ENCODE results near the gene CBR4. TPM values are rescaled to one million over a fixed set of nuclear protein-coding genes. Genes with fewer than 3 reads are reported as not detected.

CBR4 gene
- total RNA-seq, 4 donors from 2014 or later: 22.4 to 31.1 (median 26.2) TPM

DNA sequence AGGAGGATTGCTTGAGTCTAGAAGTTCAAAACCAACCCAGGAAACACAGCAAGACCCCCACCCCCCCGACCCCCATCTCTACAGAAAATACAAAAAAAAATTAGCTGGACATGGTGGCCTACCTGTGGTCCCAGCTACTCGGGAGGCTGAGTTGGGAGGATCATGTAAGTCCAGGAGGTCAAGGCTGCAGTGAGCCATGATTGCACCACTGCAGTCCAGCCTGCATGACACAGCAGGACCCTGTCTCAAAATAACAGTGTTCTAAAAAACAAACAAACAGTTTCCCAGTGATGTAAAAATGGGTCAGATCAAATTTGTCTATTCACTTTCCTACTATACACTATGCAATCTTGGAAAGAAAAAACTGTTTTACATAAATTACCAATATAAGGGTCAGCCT lies 2.0 kb upstream of the CBR4 start:
- Histone ChIP-seq H3K4me1 (peaks cover 22 to 44% (median 34%) of the 10 kb centered on the region in 4 donors), H3K4me3 (no peak overlapping the region), H3K9me3 (no peaks in the 10 kb centered on the region), H3K27me3 (no peaks in the 10 kb centered on the region), H3K27ac (no peak overlapping the region), H3K36me3 (no peaks in the 10 kb centered on the region)
- DNase-seq: no peak
- intact Hi-C loops (cut with DNase I; ENCODE audit: low total_unique reads): no loop called here
- WGBS, 2 donors (ENCODE audit: low coverage in 1 of 2): 70 to 76% methylated on average over 2 of the region's 2 CpGs
- TF ChIP-seq CTCF (IDR thresholded peaks at IDR 0.05) (no peak), EP300 (IDR thresholded peaks at IDR 0.05; ENCODE audit: low read depth) (no peak), POLR2A (IDR thresholded peaks at IDR 0.05) (no peak), POLR2AphosphoS5 (IDR thresholded peaks at IDR 0.05) (no peak)
- in situ Hi-C loops (cut with MboI; ENCODE audit: low pct_ligation_motif_present in 1 of 4, low pct_unique_long_range_greater_than_20kb in 1 of 4, low sequenced_read_pairs in 3 of 4): loop anchor here (10.0 to 25.0 kb wide), 2 partner anchors 473 to 475 kb away; no protein-coding TSS in a partner anchor

DNA sequence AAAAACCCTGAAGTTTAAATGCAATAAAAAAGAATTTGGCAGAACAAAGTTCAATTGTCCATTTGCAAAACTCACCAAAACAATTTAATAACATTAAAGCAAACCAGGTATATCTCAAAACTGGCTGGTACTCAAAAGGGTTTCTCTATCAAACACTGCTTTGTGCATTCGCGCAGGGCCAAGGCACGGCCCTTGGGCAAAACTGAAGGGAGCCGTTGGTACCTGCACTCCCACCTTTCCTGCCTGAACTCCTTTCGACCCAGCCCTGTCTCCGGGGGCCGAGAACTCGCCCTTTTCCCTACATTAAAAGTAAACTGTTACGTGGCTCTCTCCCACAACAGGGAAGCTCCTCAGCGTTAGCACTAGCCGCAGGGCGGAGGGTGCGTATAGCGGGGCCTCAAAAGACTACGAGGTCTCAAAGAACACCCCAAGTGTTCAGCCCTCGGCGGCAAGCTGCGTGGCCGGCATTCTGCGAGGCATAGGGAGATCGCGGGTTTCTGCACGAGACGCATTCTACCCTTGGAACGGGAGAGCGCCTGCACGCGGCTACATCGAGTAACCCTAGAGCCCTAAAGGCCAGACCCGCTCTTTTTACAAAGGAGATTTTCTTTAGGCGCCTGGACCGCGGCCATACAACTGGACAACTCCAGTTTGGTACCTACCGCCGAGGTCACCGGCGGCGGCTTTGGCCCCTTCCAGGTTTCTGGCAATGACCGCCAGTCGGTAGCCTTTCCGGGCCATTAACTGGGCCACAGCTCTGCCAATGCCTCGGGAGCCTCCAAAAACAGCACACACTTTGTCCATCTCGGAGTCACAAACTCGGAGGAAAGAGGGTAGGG lies 550 bp downstream of the CBR4 start:
- H3K9me3 ChIP-seq: no peaks in the 10 kb centered on the region
- DNase-seq: peak; percentile 70
- H3K27ac ChIP-seq: peak overlapping the region; percentile 95 to 100 (median 97)
- peaks cover 17 to 47% (median 23%) of the 10 kb centered on the region in 4 donors for H3K4me1 ChIP-seq
- H3K36me3 ChIP-seq: peaks cover 0 to 2% (median under 1%) of the 10 kb centered on the region in 4 donors
- no peaks in the 10 kb centered on the region for H3K27me3 ChIP-seq
- in situ Hi-C loops (cut with MboI; ENCODE audit: low pct_ligation_motif_present in 1 of 4, low pct_unique_long_range_greater_than_20kb in 1 of 4, low sequenced_read_pairs in 3 of 4) (loop anchor here (10.0 to 25.0 kb wide), 2 partner anchors 475 to 478 kb away; no protein-coding TSS in a partner anchor), intact Hi-C loops (cut with DNase I; ENCODE audit: low total_unique reads) (no loop called here)
- TF ChIP-seq CTCF (IDR thresholded peaks at IDR 0.05) (peak in 1 of 5 experiments; percentile 34), POLR2A (IDR thresholded peaks at IDR 0.05) (no peak), POLR2AphosphoS5 (IDR thresholded peaks at IDR 0.05) (peak in 2 of 3 donors; percentile 27 to 38), EP300 (IDR thresholded peaks at IDR 0.05; ENCODE audit: low read depth) (no peak)
- 0 to 1% methylated on average over 1 to 44 of the region's 44 CpGs for WGBS, 2 donors (ENCODE audit: low coverage in 1 of 2)
- H3K4me3 ChIP-seq: peak overlapping the region; percentile 55 to 93 (median 69)

DNA sequence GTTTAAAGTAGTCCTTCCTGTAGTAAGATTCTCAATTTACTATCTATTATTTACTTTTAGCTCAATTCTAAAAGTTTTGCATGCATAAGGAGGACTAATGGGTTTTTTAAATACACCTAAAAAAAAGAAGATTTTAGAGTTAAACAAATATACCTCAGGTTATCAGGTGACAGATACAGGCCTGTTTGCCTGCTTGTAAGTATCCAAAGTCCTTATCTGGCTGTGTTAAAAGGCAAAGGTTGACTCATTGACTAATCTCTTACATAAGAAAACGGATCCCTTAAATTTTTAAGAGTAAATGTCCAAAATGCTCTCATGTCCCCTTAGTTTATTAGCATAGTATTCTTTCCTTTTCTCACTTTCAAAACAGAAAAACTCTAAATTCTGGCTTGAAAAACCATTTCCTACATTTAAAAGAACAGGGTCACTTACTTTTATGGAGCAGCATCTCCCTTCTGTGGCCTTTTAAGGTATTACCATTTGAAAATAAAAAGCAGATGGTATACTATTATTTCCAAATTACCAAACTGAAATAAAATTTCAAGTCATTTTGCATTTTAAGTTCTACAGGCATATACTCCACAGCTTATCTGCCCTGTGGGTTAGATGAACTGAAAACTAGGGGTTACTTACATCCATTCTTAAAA lies 4.5 kb downstream of the CBR4 start:
- TF ChIP-seq POLR2A (IDR thresholded peaks at IDR 0.05) (no peak), EP300 (IDR thresholded peaks at IDR 0.05; ENCODE audit: low read depth) (no peak), POLR2AphosphoS5 (IDR thresholded peaks at IDR 0.05) (no peak), CTCF (IDR thresholded peaks at IDR 0.05) (peak in 4 of 5 experiments; percentile 19 to 56 (median 38))
- in situ Hi-C loops (cut with MboI; ENCODE audit: low pct_ligation_motif_present in 1 of 4, low pct_unique_long_range_greater_than_20kb in 1 of 4, low sequenced_read_pairs in 3 of 4): loop anchor here in 3 of 4 donors (25.0 kb wide), 1 partner anchor 482 kb away; no protein-coding TSS in a partner anchor
- Histone ChIP-seq H3K9me3 (no peaks in the 10 kb centered on the region), H3K27me3 (no peaks in the 10 kb centered on the region), H3K36me3 (peaks cover 0 to 28% (median 12%) of the 10 kb centered on the region in 4 donors), H3K27ac (no peak overlapping the region), H3K4me3 (no peak overlapping the region), H3K4me1 (peaks cover 17 to 38% (median 20%) of the 10 kb centered on the region in 4 donors)
- no peak for DNase-seq
- 38 to 54% methylated on average over 1 of the region's 1 CpG for WGBS, 2 donors (ENCODE audit: low coverage in 1 of 2)
- intact Hi-C loops (cut with DNase I; ENCODE audit: low total_unique reads): no loop called here

DNA sequence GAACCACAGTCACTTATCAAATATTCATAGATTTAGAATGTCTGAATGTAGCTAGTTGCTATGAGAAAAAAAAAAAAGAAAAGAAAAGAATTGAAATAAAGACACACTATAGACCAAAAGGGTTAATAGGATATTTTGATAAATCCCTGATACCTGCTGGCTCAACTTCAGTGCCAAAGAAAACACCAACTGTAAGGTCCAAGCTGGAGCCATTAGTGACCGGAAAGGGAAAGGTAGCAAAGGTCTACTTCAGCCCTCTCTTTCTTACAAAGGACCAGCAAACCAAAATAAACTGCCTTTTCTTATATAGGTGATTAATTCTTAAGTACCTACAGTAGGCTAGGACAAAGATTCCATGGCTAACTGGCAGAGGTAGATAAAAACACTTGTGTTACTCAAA lies 9.7 kb downstream of the CBR4 start:
- Histone ChIP-seq H3K4me1 (peaks cover 0 to 3% (median under 1%) of the 10 kb centered on the region in 4 donors), H3K36me3 (peaks cover 0 to 42% (median 17%) of the 10 kb centered on the region in 4 donors), H3K27me3 (no peaks in the 10 kb centered on the region), H3K27ac (no peak overlapping the region), H3K9me3 (no peaks in the 10 kb centered on the region), H3K4me3 (no peak overlapping the region)
- TF ChIP-seq POLR2A (IDR thresholded peaks at IDR 0.05) (no peak), CTCF (IDR thresholded peaks at IDR 0.05) (no peak)
- intact Hi-C loops (cut with DNase I; ENCODE audit: low total_unique reads): no loop called here
- in situ Hi-C loops (cut with MboI; ENCODE audit: low pct_ligation_motif_present in 1 of 4, low pct_unique_long_range_greater_than_20kb in 1 of 4, low sequenced_read_pairs in 3 of 4): loop anchor here in 3 of 4 donors (25.0 kb wide), 1 partner anchor 487 kb away; no protein-coding TSS in a partner anchor
- DNase-seq: no peak
- WGBS, 2 donors (ENCODE audit: low coverage in 1 of 2): 82 to 92% methylated on average over 1 of the region's 1 CpG

Data from transverse colon (tissue), 4 donors.